H1 (cell line): ENCODE measurements around the gene SLC36A2. TPM values are rescaled to one million over a fixed set of nuclear protein-coding genes. Genes with fewer than 3 reads are reported as not detected.

Experiments used
- SIX5 ChIP-seq: IDR thresholded peaks from 2 replicates; pipeline ENCODE4 v1.6.1; 2011; ENCODE audit warnings: mild to moderate bottlenecking, low read depth, low read length
- polyA plus RNA-seq, 7 experiments: library from polyadenylated mRNA; depleted of rRNA in 3 of 7; stranded (reverse) in 5 of 7; unstranded in 2 of 7; fragments of >200 nt in 5 of 7; fragments of 200-250 nt in 2 of 7; gene quantifications; 1 replicate in 5 of 7; 2 replicates in 1 of 7; 4 replicates in 1 of 7; pipeline versions ENCODE4 v1.2.1 to v1.2.3, GENCODE V29; 2011 to 2013; ENCODE audit warnings: missing spikeins in 2 of 7, mixed read lengths in 2 of 7
- total RNA-seq: library from RNA; stranded (reverse); fragmentation: NEBNext Ultra II Directional; extraction: Animal tissue kit (Norgen Biotek cat#: 25700); gene quantifications from 2 replicates; pipeline ENCODE4 v1.2.1, GENCODE V29; 2021

Gene SLC36A2
- total and polyA plus RNA-seq, 2 of the 8 experiments (the other 6 are each of a cell fraction or from before 2014, with no cell fraction given) = 0.30 TPM; not detected in 1

- no peak for TF ChIP-seq SIX5
Measured at GRCh38 chr5:151357097-151357496, 9.7 kb upstream of the SLC36A2 start (continued).
